GM23338 (cell line): ENCODE data around the gene ATP12A. TPM values are rescaled to one million over a fixed set of nuclear protein-coding genes. Genes with fewer than 3 reads are reported as not detected.

ENCODE experiments used
- ATAC-seq: fragments of 200-7000 bp; cut with Tn5 transposase; 3 replicates; pipeline ENCODE4 v1.9.1; 2020
- DNase-seq: peaks from one replicate; pipeline ENCODE4 v3.0.0-alpha.2; 2015; ENCODE audit warnings: low spot score
- H2AFZ ChIP-seq: fragments of 200-600 bp; sonication (generic); 2 replicates; pipeline ENCODE4 v1.8.0; 2016; ENCODE audit warnings: antibody characterized with exemption, mild to moderate bottlenecking, moderate library complexity
- H3F3A ChIP-seq: fragments of 200-600 bp; sonication (generic); replicated peaks from 2 replicates; pipeline ENCODE4 v1.8.0; 2017; ENCODE audit warnings: antibody characterized with exemption, mixed run types, low read depth
- H3K27ac ChIP-seq: fragments of 200-600 bp; sonication (generic); 2 replicates; pipeline ENCODE4 v1.6.1; 2016; ENCODE audit warnings: low read depth
- H3K27me3 ChIP-seq: fragments of 200-600 bp; sonication (generic); 2 replicates; pipeline ENCODE4 v1.8.0; 2016; ENCODE audit warnings: mild to moderate bottlenecking, mixed run types, moderate library complexity; ENCODE audit not compliant: insufficient read depth
- H3K36me3 ChIP-seq: fragments of 200-600 bp; sonication (generic); 2 replicates; pipeline ENCODE4 v1.8.0; 2016; ENCODE audit warnings: mild to moderate bottlenecking; ENCODE audit not compliant: insufficient read depth
- H3K4me1 ChIP-seq: fragments of 200-600 bp; sonication (generic); 2 replicates; pipeline ENCODE4 v1.8.0; 2016; ENCODE audit warnings: mild to moderate bottlenecking, moderate library complexity; ENCODE audit not compliant: insufficient read depth
- H3K4me2 ChIP-seq: fragments of 200-600 bp; sonication (generic); 2 replicates; pipeline ENCODE4 v1.7.1; 2017; ENCODE audit warnings: mixed run types
- H3K4me3 ChIP-seq: fragments of 200-600 bp; sonication (generic); 2 replicates; pipeline ENCODE4 v1.6.1; 2016; ENCODE audit warnings: mixed run types
- H3K79me2 ChIP-seq: fragments of 200-600 bp; sonication (generic); replicated peaks from 2 replicates; pipeline ENCODE4 v1.8.0; 2017; ENCODE audit warnings: mild to moderate bottlenecking; ENCODE audit not compliant: insufficient read depth
- H3K9me2 ChIP-seq: fragments of 200-600 bp; sonication (generic); 2 replicates; pipeline ENCODE4 v1.8.0; 2017; ENCODE audit not compliant: insufficient read depth
- H4K20me1 ChIP-seq: fragments of 200-600 bp; sonication (generic); replicated peaks from 2 replicates; pipeline ENCODE4 v1.8.0; 2017; ENCODE audit warnings: mild to moderate bottlenecking; ENCODE audit not compliant: insufficient read depth
- H3K27ac Mint-ChIP-seq: 2 replicates; pipeline ENCODE4 v1.8.0; 2020; ENCODE audit warnings: inconsistent platforms, mild to moderate bottlenecking, moderate library complexity, mixed read lengths
- H3K27me3 Mint-ChIP-seq: 3 replicates; pipeline ENCODE4 v1.8.0; 2022; ENCODE audit warnings: low read depth, mild to moderate bottlenecking, moderate library complexity, mixed read lengths, inconsistent platforms; ENCODE audit not compliant: insufficient read depth, poor library complexity
- H3K36me3 Mint-ChIP-seq: 3 replicates; pipeline ENCODE4 v1.8.0; 2021; ENCODE audit warnings: low read depth, mild to moderate bottlenecking, inconsistent platforms, moderate library complexity, mixed read lengths
- H3K4me1 Mint-ChIP-seq: 3 replicates; pipeline ENCODE4 v1.8.0; 2020; ENCODE audit warnings: mild to moderate bottlenecking, inconsistent platforms, mixed read lengths
- H3K4me3 Mint-ChIP-seq: 3 replicates; pipeline ENCODE4 v1.8.0; 2021; ENCODE audit warnings: moderate library complexity, mild to moderate bottlenecking, inconsistent platforms, mixed read lengths
- H3K9me3 Mint-ChIP-seq: 3 replicates; pipeline ENCODE4 v1.8.0; 2020; ENCODE audit warnings: moderate library complexity, mild to moderate bottlenecking, inconsistent platforms, mixed read lengths
- CREB1 ChIP-seq: fragments of 250-450 bp; sonication (Bioruptor Pico); IDR thresholded peaks from 2 replicates; pipeline ENCODE4 v1.5.0; 2020; ENCODE audit warnings: low read depth, mild to moderate bottlenecking, moderate library complexity
- EZH2 ChIP-seq: fragments of 200-600 bp; sonication (generic); IDR thresholded peaks from one replicate; pipeline ENCODE4 v1.8.0; 2017; ENCODE audit warnings: antibody characterized with exemption, mild to moderate bottlenecking, low read depth; ENCODE audit not compliant: unreplicated experiment
- EZH2phosphoT487 ChIP-seq: fragments of 200-600 bp; sonication (generic); IDR thresholded peaks from one replicate; pipeline ENCODE4 v1.8.1; 2018; ENCODE audit warnings: antibody characterized with exemption; ENCODE audit not compliant: unreplicated experiment
- JUNB ChIP-seq: IDR thresholded peaks from one replicate; pipeline ENCODE4 v1.6.1; 2016; ENCODE audit warnings: antibody characterized with exemption; ENCODE audit not compliant: unreplicated experiment
- NANOG ChIP-seq: IDR thresholded peaks from 2 replicates; pipeline ENCODE4 v1.6.1; 2016; ENCODE audit warnings: antibody characterized with exemption, borderline replicate concordance
- POLR2AphosphoS5 ChIP-seq: IDR thresholded peaks from 2 replicates; pipeline ENCODE4 v1.6.1; 2016; ENCODE audit warnings: antibody characterized with exemption, low read depth
- STAT1 ChIP-seq: IDR thresholded peaks from one replicate; pipeline ENCODE4 v1.6.1; 2016; ENCODE audit warnings: antibody characterized with exemption; ENCODE audit not compliant: unreplicated experiment
- ZNF114 ChIP-seq: fragments of 250-450 bp; sonication (Bioruptor Pico); IDR thresholded peaks from 2 replicates; pipeline ENCODE4 v1.5.0; 2020; ENCODE audit warnings: mild to moderate bottlenecking, moderate library complexity
- ZNF331 ChIP-seq: fragments of 250-450 bp; sonication (Bioruptor Pico); IDR thresholded peaks from 2 replicates; pipeline ENCODE4 v1.5.0; 2020; ENCODE audit warnings: low read depth, mild to moderate bottlenecking, moderate library complexity
- polyA plus RNA-seq: library from polyadenylated mRNA; unstranded; fragments of >200 nt; fragmentation: Nextera tagmentation; extraction: Ambion mirVana; gene quantifications from 2 replicates; pipeline ENCODE4 v1.2.1, GENCODE V29; 2016
- total RNA-seq: library from RNA; depleted of rRNA; stranded (reverse); fragments of >200 nt; shearing (Covaris generic); gene quantifications from 2 replicates; pipeline ENCODE4 v1.2.3, GENCODE V29; 2014
- TF ChIP-seq, protein P1 (sequence below): IDR thresholded peaks from 2 replicates; pipeline ENCODE4 v1.6.1; 2016; ENCODE audit warnings: antibody characterized with exemption
- TF ChIP-seq, protein P2 (sequence below): fragments of 250-450 bp; sonication (Bioruptor Pico); IDR thresholded peaks from 2 replicates; pipeline ENCODE4 v1.5.0; 2020; ENCODE audit warnings: mild to moderate bottlenecking, moderate library complexity
- TF ChIP-seq, protein P3 (sequence below): IDR thresholded peaks from one replicate; pipeline ENCODE4 v1.6.1; 2018; ENCODE audit warnings: antibody characterized with exemption; ENCODE audit not compliant: unreplicated experiment
- TF ChIP-seq, protein P4 (sequence below), 2 experiments: fragments of 200-600 bp in 1 of 2; sonication (generic) in 1 of 2; conservative IDR thresholded peaks; 2 replicates each; pipeline versions ENCODE4 v1.5.1 to v1.6.1; 2016 to 2017; ENCODE audit warnings: antibody characterized with exemption in 2 of 2, low read depth in 2 of 2, mild to moderate bottlenecking in 2 of 2, moderate library complexity in 1 of 2

The ATP12A gene
- total and polyA plus RNA-seq, 2 experiments from 2014 or later: 0.40 to 1.0 TPM

DNA sequence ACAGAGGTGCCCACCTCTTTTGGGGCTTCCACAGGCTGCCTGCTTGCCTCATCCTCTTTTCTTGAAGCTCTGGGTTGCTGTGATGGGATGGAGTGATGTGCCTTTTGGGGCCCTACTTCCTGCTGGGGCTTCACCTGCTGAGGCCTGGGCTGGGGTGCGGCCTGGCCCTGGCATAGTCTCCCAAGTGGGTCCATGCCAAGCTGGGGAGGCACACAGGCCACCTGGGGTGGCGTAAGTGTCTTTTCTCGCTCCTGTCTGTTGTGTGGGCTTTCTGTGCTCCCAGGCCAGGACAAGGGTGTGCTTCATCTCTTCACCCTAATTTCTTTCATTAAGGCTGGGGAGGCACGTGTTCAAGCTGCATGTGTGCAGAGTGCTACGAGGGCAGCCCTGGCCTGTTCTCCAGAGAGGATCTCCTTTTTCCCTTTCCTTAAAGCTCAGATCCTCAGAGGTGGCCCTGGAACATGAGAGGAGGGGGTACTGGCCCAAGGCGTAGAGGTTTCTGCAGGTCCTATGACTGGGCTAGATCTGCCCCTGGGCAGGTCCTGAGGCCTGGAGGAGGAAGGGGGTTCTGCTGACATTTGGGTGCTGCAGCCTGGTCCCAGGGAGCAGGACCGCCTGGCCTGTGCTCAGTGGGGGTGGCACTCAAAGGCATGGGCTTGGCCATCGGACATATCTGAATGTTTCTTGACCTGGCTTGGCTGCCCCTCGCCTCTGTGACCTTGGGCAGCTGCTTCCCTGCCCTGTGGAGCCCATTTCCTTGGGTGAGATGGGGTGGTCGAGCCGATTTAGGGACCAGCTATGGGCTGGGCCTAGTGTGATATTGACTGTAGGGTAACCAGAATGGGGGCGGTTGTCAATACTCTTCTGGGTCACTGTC lies 60.0 kb downstream of the ATP12A start:
- Histone ChIP-seq H4K20me1 (no peaks in the 10 kb centered on the region), H3K27me3 (peaks cover 28% of the 10 kb centered on the region), H3K4me3 (no peak overlapping the region), H2AFZ (no peak overlapping the region), H3K27ac (no peak overlapping the region), H3K36me3 (no peaks in the 10 kb centered on the region), H3F3A (no peaks in the 10 kb centered on the region), H3K4me2 (no peak overlapping the region), H3K4me1 (no peaks in the 10 kb centered on the region), H3K9me2 (no peaks in the 10 kb centered on the region), H3K79me2 (no peaks in the 10 kb centered on the region)
- peaks cover 4% of the 10 kb centered on the region; the same call in 2 of the 3 replicates for H3K9me3 Mint-ChIP-seq
- TF ChIP-seq EZH2: no peak
- TF ChIP-seq, protein P1, sequence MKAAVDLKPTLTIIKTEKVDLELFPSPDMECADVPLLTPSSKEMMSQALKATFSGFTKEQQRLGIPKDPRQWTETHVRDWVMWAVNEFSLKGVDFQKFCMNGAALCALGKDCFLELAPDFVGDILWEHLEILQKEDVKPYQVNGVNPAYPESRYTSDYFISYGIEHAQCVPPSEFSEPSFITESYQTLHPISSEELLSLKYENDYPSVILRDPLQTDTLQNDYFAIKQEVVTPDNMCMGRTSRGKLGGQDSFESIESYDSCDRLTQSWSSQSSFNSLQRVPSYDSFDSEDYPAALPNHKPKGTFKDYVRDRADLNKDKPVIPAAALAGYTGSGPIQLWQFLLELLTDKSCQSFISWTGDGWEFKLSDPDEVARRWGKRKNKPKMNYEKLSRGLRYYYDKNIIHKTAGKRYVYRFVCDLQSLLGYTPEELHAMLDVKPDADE: no peak
- TF ChIP-seq ZNF114 (CRISPR knock-in tag): no peak
- TF ChIP-seq, protein P2, sequence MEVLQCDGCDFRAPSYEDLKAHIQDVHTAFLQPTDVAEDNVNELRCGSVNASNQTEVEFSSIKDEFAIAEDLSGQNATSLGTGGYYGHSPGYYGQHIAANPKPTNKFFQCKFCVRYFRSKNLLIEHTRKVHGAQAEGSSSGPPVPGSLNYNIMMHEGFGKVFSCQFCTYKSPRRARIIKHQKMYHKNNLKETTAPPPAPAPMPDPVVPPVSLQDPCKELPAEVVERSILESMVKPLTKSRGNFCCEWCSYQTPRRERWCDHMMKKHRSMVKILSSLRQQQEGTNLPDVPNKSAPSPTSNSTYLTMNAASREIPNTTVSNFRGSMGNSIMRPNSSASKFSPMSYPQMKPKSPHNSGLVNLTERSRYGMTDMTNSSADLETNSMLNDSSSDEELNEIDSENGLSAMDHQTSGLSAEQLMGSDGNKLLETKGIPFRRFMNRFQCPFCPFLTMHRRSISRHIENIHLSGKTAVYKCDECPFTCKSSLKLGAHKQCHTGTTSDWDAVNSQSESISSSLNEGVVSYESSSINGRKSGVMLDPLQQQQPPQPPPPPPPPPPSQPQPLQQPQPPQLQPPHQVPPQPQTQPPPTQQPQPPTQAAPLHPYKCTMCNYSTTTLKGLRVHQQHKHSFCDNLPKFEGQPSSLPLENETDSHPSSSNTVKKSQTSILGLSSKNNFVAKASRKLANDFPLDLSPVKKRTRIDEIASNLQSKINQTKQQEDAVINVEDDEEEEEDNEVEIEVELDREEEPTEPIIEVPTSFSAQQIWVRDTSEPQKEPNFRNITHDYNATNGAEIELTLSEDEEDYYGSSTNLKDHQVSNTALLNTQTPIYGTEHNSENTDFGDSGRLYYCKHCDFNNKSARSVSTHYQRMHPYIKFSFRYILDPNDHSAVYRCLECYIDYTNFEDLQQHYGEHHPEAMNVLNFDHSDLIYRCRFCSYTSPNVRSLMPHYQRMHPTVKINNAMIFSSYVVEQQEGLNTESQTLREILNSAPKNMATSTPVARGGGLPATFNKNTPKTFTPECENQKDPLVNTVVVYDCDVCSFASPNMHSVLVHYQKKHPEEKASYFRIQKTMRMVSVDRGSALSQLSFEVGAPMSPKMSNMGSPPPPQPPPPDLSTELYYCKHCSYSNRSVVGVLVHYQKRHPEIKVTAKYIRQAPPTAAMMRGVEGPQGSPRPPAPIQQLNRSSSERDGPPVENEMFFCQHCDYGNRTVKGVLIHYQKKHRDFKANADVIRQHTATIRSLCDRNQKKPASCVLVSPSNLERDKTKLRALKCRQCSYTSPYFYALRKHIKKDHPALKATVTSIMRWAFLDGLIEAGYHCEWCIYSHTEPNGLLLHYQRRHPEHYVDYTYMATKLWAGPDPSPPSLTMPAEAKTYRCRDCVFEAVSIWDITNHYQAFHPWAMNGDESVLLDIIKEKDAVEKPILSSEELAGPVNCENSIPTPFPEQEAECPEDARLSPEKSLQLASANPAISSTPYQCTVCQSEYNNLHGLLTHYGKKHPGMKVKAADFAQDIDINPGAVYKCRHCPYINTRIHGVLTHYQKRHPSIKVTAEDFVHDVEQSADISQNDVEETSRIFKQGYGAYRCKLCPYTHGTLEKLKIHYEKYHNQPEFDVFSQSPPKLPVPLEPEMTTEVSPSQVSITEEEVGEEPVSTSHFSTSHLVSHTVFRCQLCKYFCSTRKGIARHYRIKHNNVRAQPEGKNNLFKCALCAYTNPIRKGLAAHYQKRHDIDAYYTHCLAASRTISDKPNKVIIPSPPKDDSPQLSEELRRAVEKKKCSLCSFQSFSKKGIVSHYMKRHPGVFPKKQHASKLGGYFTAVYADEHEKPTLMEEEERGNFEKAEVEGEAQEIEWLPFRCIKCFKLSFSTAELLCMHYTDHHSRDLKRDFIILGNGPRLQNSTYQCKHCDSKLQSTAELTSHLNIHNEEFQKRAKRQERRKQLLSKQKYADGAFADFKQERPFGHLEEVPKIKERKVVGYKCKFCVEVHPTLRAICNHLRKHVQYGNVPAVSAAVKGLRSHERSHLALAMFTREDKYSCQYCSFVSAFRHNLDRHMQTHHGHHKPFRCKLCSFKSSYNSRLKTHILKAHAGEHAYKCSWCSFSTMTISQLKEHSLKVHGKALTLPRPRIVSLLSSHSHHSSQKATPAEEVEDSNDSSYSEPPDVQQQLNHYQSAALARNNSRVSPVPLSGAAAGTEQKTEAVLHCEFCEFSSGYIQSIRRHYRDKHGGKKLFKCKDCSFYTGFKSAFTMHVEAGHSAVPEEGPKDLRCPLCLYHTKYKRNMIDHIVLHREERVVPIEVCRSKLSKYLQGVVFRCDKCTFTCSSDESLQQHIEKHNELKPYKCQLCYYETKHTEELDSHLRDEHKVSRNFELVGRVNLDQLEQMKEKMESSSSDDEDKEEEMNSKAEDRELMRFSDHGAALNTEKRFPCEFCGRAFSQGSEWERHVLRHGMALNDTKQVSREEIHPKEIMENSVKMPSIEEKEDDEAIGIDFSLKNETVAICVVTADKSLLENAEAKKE (CRISPR knock-in tag): no peak
- TF ChIP-seq, protein P3, sequence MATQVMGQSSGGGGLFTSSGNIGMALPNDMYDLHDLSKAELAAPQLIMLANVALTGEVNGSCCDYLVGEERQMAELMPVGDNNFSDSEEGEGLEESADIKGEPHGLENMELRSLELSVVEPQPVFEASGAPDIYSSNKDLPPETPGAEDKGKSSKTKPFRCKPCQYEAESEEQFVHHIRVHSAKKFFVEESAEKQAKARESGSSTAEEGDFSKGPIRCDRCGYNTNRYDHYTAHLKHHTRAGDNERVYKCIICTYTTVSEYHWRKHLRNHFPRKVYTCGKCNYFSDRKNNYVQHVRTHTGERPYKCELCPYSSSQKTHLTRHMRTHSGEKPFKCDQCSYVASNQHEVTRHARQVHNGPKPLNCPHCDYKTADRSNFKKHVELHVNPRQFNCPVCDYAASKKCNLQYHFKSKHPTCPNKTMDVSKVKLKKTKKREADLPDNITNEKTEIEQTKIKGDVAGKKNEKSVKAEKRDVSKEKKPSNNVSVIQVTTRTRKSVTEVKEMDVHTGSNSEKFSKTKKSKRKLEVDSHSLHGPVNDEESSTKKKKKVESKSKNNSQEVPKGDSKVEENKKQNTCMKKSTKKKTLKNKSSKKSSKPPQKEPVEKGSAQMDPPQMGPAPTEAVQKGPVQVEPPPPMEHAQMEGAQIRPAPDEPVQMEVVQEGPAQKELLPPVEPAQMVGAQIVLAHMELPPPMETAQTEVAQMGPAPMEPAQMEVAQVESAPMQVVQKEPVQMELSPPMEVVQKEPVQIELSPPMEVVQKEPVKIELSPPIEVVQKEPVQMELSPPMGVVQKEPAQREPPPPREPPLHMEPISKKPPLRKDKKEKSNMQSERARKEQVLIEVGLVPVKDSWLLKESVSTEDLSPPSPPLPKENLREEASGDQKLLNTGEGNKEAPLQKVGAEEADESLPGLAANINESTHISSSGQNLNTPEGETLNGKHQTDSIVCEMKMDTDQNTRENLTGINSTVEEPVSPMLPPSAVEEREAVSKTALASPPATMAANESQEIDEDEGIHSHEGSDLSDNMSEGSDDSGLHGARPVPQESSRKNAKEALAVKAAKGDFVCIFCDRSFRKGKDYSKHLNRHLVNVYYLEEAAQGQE: no peak
- no peak for TF ChIP-seq JUNB
- no peak for TF ChIP-seq ZNF331 (CRISPR knock-in tag)
- no peak for TF ChIP-seq STAT1
- TF ChIP-seq POLR2AphosphoS5: no peak
- TF ChIP-seq NANOG: no peak
- TF ChIP-seq, protein P4, sequence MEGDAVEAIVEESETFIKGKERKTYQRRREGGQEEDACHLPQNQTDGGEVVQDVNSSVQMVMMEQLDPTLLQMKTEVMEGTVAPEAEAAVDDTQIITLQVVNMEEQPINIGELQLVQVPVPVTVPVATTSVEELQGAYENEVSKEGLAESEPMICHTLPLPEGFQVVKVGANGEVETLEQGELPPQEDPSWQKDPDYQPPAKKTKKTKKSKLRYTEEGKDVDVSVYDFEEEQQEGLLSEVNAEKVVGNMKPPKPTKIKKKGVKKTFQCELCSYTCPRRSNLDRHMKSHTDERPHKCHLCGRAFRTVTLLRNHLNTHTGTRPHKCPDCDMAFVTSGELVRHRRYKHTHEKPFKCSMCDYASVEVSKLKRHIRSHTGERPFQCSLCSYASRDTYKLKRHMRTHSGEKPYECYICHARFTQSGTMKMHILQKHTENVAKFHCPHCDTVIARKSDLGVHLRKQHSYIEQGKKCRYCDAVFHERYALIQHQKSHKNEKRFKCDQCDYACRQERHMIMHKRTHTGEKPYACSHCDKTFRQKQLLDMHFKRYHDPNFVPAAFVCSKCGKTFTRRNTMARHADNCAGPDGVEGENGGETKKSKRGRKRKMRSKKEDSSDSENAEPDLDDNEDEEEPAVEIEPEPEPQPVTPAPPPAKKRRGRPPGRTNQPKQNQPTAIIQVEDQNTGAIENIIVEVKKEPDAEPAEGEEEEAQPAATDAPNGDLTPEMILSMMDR (conservative IDR thresholded peaks at IDR 0.05; ENCODE audit: low read depth in 2 of 2): no peak
- no peak for TF ChIP-seq CREB1 (CRISPR knock-in tag)
- TF ChIP-seq EZH2phosphoT487: no peak
- peaks cover 11% of the 10 kb centered on the region for H3K4me1 Mint-ChIP-seq
- H3K27me3 Mint-ChIP-seq: peaks cover 33% of the 10 kb centered on the region
- H3K27ac Mint-ChIP-seq: no peak overlapping the region
- H3K36me3 Mint-ChIP-seq: no peaks in the 10 kb centered on the region
- ATAC-seq: no peak
- no peak overlapping the region for H3K4me3 Mint-ChIP-seq
- DNase-seq: no peak
